NCI-H187 treated with DMSO at 0.1 percent for 48 hours (cell line): ENCODE data around the gene CREB3.

Experiments
- DNase-seq: peaks from one replicate; lab custom pipeline; 2025; lab: John Stamatoyannopoulos, UW

The CREB3 gene, protein sequence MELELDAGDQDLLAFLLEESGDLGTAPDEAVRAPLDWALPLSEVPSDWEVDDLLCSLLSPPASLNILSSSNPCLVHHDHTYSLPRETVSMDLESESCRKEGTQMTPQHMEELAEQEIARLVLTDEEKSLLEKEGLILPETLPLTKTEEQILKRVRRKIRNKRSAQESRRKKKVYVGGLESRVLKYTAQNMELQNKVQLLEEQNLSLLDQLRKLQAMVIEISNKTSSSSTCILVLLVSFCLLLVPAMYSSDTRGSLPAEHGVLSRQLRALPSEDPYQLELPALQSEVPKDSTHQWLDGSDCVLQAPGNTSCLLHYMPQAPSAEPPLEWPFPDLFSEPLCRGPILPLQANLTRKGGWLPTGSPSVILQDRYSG

DNA sequence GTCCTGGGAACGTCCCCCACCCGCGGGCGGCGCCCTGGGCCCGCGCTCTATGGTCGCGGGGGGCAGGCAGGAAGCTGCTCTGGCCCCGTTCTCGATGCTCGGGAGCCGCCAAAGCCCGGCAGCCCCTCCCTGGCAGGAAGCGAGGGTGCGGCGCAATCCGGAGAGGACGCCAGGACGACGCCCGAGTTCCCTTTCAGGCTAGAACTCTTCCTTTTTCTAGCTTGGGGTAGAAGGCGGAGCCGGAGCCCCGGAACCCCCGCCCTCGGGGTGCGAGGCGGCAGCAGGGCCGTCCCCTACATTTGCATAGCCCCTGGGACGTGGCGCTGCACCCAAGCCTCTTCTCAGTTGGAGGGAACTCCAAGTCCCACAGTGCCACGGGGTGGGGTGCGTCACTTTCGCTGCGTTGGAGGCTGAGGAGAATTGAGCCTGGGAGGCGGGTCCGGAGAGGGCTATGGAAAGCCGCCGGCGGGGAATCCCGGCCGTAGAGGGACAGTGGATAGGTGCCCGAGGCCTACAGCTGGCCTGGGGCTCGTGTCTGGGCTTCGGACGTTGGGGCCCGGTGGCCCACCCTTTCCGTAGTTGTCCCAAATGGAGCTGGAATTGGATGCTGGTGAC, at the start of gene CREB3, which contains the start of gene TLN1:
Gene CREB3 (plus strand): TSS at position 482 of the 615 bp plus-strand sequence. CDS start 107 bp downstream, at position 589.
Gene TLN1 (minus strand): TSS at position 11 of the 615 bp plus-strand sequence. CDS start 6,501 bp downstream, outside the sequence.
- DNase-seq: peak; percentile 46

DNA sequence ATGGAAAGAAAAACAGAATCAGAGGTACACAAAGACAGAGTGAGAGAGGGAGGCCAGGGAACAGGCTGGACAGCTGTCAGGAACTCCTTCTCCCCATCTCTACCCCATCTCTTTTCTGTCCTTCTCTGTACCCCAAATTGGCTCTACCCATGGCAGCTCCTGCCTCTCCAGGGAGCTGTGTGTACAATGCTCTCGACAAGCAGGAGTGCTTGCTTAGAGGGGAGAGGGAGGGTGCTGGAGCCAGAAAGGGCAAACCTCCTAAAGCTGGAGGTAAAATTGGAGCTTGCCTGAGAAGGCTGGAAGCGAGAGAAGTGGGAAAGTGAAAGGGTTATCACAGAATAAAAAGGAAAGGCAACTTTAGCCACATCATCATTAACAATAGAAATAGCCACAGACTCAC, 49.1 kb upstream of the CREB3 start:
- no peak for DNase-seq

DNA sequence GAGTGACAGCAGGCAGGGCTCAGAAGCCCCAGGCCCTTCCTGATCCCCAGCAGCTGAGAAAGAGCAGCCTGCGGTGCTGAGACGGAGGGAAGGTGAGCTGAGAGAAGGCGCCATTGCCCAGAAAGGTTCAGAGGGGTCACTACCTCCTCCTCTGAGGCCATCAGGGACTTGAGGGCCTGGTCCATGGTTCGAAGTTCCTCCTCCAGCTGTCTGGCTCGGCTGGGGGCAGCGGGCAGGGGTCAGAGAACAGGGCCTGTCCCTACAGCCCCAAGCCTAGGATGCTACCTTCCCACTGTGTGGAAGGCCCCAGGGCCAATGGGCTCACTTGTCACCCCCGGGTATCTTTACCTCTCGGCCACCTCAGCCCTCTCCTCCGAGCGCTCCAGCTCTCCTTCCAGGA, 47.5 kb upstream of the CREB3 start:
- DNase-seq: no peak

DNA sequence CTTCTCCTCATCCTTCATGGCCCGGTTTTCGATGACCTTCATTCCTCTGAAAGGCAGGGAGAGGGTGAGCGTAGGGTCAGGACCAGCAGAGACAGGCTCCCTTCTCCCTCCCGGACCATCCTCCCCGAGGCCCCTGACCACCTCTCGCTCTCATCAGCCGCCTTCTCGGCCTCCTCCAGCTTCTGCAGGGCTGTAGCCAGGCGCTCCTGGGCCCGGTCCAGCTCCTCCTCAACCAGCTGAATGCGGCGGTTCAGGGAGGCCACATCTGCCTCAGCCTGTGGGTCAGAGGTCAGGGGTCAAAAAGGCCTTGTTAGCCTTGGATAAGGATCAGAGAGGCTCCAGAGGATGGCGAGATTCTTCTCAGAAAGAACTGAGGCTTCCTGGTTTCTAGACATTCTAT, 47.0 kb upstream of the CREB3 start:
- DNase-seq: no peak

DNA sequence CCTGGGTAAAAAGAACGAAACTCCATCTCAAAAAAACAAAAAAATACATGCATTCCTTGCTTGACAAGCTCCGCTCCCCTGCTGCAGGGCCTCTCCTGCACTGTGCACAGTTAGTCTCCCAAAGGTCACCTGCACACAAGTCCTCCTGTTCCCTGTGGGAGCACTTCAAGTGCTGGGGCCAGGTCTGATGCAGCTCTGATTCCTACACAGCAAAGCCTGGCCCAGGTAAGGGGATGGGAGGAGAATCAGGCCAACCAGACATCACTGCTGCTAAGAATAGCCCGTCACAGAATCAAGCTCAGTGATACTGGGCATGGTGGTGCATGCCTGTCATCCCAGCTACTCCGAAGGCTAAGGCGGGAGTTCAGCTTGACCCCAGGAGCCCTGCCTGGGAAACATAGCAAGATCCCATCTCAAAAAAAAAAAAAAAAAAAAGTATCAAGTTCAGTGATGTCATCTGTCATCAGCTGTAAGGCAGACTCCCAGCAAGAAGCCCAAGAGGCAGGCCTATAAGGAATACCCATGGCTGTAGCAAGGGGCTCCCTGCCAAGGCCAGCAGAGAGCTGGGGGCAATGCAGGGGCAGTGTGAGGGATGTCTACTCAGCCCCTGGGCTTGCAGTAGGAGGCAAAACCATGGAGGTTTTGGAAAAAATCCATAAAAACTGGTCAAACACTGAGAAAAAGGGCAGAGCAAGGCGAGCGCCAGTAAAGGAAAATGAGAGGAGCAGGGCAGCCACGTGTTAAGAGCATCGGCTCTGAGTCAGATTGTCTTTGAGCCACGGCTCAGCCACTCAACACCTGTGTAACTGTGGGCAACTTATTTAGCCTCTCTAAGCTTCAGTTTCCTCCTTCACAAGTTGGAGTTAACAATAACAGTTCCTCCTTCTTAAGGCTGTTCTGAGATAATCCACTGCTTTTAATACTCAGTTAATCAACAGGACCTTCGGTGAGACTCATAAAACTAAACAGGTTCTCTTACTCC, 46.0 kb upstream of the CREB3 start:
- no peak for DNase-seq

DNA sequence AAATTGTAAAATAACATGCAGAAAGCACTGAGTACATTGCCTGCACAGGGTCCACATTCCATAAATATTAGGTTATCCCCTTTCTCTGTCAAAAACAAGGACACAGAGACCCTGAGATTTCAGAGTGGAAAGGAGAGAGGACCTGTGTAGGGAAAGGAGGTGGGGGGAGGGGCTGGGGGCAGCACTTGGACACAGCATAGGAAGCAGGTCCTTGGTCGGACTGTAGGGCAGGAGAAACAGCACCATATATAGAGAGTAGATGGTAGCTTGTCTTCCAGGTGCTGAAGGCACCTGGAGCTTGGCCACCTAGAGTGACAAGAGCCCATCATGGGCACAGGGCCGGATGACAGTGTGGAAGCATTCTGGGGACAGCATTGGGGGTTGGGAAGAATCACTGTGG, 45.2 kb upstream of the CREB3 start:
- no peak for DNase-seq

DNA sequence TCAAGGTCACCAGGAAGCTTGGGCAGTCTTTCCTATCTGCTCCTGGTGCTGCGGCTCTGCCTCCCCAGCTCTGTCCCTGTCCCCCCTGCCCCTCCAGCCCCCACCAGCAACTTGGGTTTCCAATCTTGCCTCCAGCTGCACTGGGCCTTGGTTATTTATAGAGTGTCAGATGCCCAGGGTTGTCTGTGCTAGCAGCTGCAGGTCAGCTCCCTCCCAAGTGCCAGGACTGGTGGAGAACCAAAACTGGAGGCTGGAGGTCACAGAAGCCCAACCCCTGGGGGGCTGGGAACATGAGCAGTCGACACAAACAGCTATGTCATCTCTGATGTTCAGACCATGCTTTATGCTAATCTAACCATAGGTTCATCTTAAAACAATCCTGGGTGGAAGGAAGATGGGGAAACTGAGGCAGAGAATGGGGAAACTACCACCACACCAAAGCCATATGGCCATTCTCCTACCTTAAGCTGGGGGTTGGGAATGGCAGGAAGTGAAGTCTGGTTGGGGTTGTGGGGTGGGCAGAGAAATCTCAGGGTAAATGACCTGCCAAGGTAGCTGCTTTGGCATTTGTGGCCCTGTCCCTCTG, 44.4 kb upstream of the CREB3 start:
- no peak for DNase-seq

DNA sequence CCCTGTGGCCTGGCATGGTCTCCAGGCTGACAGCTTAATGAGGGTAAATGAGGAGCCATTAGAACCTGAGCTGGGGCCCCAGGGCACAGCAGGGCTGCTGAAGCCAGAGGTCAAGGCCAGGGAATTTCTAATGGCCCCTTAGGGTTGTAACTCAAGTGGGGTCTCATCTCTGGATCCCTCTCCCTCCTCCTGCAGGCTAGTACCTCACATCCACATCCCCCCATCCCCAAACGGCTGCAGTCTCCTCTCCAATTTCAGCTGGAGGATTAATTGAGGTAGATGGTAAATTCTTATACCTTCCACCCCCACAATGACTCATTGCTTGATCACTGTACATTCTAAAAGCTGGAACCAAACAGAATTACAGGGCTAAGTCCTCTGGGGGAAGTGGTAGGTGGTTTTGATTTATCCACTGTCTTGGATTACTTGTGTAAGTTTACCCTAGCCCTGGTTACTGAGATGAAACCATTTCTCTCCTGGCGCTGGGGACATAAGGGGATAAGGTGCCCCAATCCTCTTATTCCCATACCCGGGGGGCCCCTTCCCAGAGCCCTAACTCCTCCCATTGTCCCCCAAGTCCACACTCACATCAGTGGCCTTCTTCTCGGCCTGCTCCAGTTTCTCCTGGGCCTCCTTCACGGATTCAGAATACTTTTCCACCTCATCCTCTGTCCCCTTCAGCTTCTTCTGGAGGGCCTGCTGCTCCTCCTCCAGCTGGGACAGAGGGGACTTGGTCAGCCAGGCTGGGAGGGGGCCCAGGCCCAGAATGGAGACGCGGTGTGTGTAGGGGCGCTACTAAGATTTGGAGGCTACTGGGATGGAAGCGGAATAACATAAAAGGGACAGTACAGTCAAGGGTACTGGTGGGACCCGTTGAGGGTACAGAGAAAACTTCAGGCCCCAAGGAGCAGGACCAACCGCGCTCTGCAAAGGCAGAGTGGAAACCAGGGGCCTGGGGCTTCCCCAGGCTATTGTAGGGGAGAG, 43.6 kb upstream of the CREB3 start:
- DNase-seq: no peak

DNA sequence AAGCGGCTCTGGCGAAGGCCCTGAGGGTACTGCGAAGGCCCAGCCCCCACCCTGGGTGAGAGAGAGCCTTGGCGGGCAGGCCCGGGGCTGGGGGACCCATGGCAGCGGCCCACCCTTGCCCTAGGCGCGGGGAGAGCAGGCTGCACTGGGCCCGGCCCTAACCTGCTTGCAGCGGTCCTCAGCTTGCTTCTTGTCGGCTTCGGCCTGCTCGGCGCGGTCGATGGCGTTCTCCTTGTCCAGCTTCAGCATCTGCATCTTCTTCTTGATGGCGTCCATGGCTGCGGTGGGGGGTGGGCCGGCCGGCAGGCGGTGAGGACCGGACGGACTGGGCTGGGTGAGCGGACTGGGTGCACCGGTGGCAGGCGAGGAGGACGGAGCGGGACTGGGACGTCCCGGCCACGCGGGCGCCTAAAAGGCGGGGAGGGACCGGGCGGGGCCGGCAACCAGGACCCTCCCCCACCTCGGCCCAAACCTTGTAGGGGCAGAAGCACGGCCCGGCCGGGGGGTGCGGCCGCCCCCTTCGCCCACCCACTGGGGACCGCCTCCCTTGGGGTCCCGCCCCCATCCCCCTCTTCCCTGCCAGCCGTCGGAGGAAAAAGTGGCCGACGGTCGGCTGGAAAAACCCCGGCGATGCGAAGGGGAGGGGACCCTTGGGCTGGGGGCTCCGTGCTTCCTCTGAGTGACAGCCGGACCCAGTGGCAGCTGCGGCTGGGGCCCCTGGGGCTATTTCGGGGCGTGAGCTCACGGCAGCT, 42.7 kb upstream of the CREB3 start, which contains the start of gene TPM2:
Gene TPM2 (minus strand): TSS at position 384 of the 752 bp plus-strand sequence. CDS start 108 bp downstream, at position 276.
- DNase-seq: no peak

DNA sequence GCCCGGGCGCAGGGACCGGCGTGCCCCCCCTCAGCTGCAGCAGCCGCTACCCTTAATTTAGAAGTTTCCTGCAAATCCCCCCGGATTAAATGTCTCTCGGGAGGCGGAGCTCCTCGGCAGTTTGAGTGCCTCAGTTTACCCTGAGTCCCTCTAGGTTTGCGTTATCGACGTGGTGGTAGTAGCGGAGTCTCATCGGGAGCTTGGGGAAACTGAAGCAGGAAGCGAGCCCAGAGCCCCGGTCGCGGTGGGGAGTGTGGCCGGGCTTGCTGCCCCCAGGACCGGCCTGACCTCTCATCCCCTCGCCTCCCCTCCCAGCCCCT, 42.2 kb upstream of the CREB3 start:
- DNase-seq: no peak

DNA sequence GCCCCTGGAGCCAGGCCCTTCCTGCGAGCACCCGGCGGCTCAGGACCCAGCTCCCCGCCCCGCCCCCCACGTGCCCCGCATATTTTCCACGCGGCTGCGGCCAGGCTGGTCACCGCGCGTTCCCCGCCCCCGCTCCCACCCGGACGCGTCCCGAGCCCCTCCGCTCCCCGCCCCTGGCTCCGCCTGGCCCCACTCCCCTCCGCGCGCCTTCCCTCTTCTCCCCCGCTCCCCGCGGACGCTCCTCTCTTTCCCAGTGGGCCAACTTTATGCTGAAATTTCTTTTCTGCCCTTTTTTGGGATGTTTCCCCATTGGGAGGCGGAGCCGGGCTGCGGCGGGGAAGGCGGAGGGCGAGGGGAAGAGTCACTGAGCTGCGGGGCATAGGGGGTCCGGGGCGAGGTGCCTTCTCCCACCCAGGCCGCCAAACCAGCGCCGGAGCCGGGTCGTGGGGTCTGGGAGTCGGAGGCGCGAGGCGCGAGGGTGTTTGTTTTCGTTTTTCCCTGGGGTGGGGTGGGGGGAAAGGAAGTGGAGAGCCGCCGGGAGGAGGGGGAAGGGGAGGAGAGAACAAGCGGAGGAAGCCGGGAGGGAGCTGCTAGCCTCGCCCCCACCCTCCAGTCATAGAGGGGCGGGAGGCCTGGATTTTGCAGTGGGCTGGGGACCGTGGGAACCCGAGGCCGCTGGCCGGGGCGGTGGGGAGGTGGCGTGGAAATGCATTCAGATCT, 41.7 kb upstream of the CREB3 start:
- DNase-seq: no peak

DNA sequence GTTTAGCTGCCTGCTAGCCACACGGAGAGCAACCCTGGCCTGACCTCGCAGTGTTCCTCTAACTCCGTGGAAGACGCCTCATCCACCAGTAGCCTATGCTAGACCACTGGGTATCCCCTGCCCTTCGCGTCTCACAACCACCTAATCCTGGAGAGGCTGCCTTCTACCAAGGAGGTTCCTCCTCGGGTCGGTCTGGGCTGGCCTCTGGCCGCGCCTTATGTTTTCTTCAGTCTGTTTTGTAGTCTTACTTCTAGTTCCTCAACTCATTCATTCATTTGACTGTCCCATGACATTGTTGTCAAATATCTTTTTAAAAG, 41.2 kb upstream of the CREB3 start:
- no peak for DNase-seq

DNA sequence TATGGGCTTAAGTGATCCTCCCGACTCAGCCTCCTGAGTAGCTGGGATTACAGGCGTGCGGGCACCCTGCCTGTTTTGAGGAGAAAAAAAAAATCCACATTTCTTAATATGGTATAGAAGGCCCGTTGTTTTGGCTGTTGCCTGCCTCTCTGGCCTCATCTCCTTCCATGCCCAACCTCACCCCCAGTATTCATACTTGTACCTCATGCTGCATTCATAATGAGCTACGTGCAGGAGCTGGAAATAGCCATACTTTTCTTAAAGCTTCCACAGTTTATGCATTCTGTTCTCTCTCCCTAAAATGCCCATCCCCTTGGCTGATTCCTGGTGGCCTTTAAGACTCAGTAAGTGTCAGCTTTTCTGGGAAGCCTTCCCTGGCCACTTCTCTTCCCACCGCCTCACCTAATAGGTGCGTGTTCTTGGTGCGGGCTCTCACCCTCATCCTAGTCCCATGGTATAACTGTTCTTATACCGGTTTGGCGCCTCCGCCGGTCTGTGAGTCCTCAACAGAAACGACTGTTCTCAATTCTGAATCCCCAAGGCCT, 40.6 kb upstream of the CREB3 start:
- no peak for DNase-seq

DNA sequence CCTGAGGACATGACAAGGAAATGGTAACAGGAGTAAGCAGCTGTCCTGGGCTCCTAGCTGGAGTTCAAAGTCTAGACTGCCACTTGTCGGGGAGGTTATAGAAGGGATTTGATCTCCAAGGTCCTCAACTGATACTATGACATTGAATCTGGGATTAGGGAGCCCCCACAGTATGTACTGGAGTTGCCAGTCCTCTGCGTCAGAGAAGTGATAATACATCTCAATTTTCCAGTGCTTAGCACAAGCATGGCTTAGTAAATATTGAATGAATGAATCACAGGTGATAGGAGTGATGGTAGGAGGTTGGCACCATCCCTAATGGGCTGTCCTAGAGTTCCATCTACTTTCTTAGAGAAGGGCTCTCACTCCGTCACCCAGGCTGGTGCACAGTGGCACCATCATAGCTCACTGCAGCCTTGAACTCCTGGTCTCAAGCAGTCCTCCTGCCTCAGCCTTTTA, 36.5 kb upstream of the CREB3 start:
- no peak for DNase-seq

DNA sequence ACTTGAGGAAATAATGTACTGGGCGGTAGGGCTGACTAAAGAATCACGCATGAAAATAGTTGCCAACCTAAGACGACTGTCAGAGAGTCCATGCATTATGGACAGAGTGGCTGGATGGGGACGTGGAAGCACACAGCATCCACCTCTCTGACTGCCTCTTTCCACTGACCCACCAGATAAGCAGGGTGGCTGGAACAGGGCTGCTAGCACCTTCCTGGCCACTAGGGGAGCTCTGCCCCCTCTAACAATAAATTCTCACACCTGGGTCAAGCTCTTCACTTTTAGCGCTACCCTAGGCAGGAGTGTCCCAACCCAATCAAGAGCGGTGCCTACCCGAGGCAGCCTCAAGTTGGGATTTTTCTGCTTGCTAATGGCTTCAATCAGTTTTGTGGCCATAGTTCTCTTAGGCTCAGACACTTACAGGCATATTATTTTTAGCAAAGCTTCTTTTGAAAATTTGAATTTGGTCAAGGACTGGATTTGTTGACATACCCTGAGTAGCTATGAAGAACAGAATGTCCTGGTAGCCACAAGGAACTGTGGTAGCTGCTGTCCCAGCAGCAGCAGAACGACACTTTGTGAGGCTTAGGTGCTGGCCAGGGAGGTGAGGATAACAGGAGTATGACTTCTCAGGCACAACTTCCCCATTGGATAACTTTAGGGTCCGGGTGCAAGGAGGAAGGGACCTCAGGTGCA, 35.8 kb upstream of the CREB3 start:
- DNase-seq: no peak

DNA sequence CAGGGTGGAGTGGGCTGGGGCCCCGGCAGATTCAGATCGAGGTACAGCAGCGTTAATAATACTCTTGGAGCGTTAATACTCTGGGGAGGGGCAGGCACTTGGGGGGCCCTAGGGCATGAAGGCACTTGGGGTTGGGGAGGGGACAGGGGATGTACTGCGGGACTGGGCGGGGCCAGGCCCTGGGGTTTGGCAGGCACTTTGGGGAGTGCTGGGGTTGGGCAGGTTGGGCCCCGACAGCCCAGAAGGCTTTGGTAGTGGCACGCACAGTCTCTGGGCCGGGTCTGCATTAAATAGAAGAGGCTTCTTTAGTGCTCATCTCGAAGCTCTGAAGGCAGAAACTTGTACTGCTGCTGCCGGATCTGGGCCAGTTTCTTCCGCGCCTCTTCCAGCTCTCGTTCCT, 35.0 kb upstream of the CREB3 start:
- DNase-seq: no peak

DNA sequence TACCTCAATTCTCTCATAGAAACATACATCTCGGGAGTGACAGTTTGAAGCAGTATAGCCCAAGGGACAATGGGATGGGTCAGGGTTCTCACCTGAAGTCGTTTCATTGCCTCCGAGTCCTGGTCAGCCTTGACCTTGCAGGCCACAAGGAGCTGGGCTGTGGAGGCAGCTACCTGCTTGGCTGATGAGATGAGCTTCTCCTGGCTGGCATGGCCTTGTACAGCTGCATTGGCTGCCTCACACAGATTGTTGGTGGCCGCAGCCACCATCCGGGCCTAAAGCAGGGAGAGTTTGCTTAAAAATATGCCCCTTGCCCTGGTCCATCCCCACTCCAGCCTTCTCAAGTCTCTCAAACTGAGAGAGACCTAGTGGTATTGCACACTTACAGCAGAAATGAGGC, 34.2 kb upstream of the CREB3 start:
- no peak for DNase-seq

DNA sequence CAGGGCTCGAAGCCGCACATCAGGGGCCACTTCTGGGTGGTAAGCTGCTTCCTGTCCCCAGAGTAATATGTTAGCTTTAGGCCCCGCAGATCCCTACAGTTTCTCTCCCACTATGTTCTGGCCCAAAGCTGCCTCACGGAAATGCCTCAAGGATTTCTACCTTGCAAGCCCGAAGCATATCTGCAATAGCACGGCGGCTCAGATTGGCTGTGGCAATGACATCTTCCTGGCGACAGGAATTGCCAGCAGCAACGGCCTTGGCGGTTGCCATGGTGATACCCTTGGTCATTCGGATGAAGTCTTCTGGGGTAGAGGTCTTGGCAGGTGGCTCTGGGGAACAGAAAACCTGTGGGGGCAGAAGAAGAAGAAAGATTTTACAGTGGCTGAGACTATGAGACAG, 32.4 kb upstream of the CREB3 start:
- DNase-seq: no peak

DNA sequence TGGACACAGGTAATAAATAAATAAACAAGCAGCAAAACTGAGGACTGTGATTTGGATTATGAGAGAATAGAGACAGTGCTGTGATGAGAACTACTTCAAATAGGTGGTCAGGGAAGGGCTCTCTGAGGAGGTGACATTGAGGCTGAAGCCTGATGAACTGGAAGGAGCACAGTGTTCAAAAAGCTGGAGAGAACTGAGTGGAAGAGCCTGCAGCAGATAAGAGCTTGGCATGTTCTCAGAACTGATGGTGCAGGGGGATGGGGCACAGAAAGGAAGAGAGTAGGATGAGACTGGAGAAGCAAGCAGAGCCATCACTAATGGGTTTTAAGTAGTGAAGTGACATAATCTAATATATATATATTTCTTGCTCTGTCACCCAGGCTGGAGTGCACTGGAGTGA, 31.5 kb upstream of the CREB3 start:
- DNase-seq: no peak
